Measurements from ENCODE around the gene FCGR3A.

Gene FCGR3A

GRCh38 chr1:161502641-161503393 lies 46.8 kb downstream of the FCGR3A start:
- DNase-seq (ENCODE audit: low read depth in 2 of 2): no peak

GRCh38 chr1:161502181-161502580 lies 47.4 kb downstream of the FCGR3A start:
- DNase-seq (ENCODE audit: low read depth in 2 of 2): no peak

- no peak for DNase-seq (ENCODE audit: low read depth in 2 of 2)
These were observed 48.4 kb downstream of the FCGR3A start for GRCh38 chr1:161501234-161501633.

GRCh38 chr1:161499099-161500039 lies 50.2 kb downstream of the FCGR3A start:
- no peak for DNase-seq (ENCODE audit: low read depth in 2 of 2)

GRCh38 chr1:161498646-161499045 lies 51.0 kb downstream of the FCGR3A start:
- DNase-seq (ENCODE audit: low read depth in 2 of 2): no peak

GRCh38 chr1:161497961-161498360 lies 51.7 kb downstream of the FCGR3A start:
- DNase-seq (ENCODE audit: low read depth in 2 of 2): no peak

- no peak for DNase-seq (ENCODE audit: low read depth in 2 of 2)
These were observed 54.1 kb downstream of the FCGR3A start for GRCh38 chr1:161495490-161495889.

- DNase-seq (ENCODE audit: low read depth in 2 of 2): no peak
These were observed 55.4 kb downstream of the FCGR3A start for GRCh38 chr1:161494091-161494735.

- no peak for DNase-seq (ENCODE audit: low read depth in 2 of 2)
These were observed 56.8 kb downstream of the FCGR3A start for GRCh38 chr1:161492827-161493226.

Data from fibroblast of skin of left biceps (primary cell).